Measurements from ENCODE around the gene ALDH3B2. TPM values are rescaled to one million over a fixed set of nuclear protein-coding genes. Genes with fewer than 3 reads are reported as not detected.
A peak's percentile ranks its signal among the peaks of the same experiment; 100 is the strongest.

Gene ALDH3B2
- total RNA-seq, 2 experiments from 2014 or later = not detected

DNA sequence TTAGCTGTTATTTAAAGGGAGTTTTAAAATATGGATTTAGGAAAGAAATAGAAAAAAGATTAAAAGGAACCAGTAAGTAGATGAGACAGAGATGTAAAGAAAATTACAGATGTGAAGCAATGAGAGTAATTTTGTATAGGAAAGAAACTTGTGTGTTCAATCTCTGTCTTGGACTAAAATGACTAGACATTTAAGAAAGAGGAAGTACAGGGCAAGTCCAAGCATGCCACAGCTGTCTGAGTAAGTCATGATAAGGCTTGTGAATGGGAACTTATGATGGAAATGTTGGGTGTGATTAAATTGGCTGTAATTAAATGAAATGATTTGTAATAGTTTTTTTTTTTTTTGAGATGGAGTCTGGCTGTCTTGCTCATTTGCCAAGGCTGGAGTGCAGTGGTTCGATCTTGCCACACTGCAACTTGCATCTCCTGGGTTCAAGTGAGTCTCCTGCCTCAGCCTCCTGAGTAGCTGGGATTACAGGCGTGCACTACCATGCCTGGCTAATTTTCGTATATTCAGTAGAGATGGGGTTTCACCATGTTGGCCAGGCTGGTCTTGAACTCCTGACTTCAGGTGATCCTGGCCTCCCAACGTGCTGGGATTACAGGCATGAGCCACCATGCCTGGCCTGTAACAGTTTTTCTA is 18.0 kb downstream of the ALDH3B2 start:
- Mint-ChIP-seq H3K9me3 (no peaks in the 10 kb centered on the region), H3K27me3 (no peaks in the 10 kb centered on the region), H3K36me3 (ENCODE audit: low read depth) (no peaks in the 10 kb centered on the region), H3K4me1 (ENCODE audit: low read depth) (no peaks in the 10 kb centered on the region), H3K27ac (no peak overlapping the region), H3K4me3 (no peak overlapping the region)
- no peak for DNase-seq
- TF ChIP-seq, protein P1, sequence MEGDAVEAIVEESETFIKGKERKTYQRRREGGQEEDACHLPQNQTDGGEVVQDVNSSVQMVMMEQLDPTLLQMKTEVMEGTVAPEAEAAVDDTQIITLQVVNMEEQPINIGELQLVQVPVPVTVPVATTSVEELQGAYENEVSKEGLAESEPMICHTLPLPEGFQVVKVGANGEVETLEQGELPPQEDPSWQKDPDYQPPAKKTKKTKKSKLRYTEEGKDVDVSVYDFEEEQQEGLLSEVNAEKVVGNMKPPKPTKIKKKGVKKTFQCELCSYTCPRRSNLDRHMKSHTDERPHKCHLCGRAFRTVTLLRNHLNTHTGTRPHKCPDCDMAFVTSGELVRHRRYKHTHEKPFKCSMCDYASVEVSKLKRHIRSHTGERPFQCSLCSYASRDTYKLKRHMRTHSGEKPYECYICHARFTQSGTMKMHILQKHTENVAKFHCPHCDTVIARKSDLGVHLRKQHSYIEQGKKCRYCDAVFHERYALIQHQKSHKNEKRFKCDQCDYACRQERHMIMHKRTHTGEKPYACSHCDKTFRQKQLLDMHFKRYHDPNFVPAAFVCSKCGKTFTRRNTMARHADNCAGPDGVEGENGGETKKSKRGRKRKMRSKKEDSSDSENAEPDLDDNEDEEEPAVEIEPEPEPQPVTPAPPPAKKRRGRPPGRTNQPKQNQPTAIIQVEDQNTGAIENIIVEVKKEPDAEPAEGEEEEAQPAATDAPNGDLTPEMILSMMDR (IDR thresholded peaks at IDR 0.05) = no peak
- ChIA-PET CTCF (interaction anchor here (0.7 to 6.9 kb wide), 4 partner anchors 8 to 84 kb away, joined by 3 to 66 read pairs (median 7); partner anchors contain the start of gene NUDT8), POLR2A (no interaction called here)
- intact Hi-C loops (cut with micrococcal nuclease) = no loop called here
- ATAC-seq = peak; percentile 42

DNA sequence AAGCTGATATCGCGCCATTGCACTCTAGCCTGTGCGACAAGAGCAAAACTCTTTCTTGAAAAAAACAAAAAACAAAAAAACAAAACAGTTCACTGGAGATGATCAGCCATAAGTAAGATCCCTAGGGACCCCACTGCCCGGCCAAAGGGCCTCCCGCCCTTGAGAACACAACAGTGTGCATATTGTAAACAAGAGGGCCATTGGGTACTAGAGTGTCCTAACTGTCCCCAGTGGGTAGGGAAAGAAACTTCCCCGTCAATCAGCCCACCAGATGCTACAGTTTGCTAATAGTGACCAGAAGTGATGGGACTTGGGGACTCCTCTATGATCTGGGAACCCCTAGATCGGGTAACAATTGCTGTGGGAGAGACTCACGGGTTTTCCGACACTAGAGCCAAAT is 20.2 kb downstream of the ALDH3B2 start:
- Mint-ChIP-seq H3K27me3 (no peaks in the 10 kb centered on the region), H3K9me3 (no peaks in the 10 kb centered on the region), H3K4me1 (ENCODE audit: low read depth) (peaks cover 14% of the 10 kb centered on the region), H3K36me3 (ENCODE audit: low read depth) (no peaks in the 10 kb centered on the region), H3K27ac (no peak overlapping the region), H3K4me3 (no peak overlapping the region)
- no peak for ATAC-seq
- no peak for DNase-seq
- CTCF ChIA-PET = interaction anchor here (6.9 kb wide), 1 partner anchor 25 kb away, joined by 66 read pairs; the partner anchor contains the start of gene NUDT8
- TF ChIP-seq, protein P1 (IDR thresholded peaks at IDR 0.05) = no peak
- POLR2A ChIA-PET = no interaction called here
- intact Hi-C loops (cut with micrococcal nuclease) = no loop called here

DNA sequence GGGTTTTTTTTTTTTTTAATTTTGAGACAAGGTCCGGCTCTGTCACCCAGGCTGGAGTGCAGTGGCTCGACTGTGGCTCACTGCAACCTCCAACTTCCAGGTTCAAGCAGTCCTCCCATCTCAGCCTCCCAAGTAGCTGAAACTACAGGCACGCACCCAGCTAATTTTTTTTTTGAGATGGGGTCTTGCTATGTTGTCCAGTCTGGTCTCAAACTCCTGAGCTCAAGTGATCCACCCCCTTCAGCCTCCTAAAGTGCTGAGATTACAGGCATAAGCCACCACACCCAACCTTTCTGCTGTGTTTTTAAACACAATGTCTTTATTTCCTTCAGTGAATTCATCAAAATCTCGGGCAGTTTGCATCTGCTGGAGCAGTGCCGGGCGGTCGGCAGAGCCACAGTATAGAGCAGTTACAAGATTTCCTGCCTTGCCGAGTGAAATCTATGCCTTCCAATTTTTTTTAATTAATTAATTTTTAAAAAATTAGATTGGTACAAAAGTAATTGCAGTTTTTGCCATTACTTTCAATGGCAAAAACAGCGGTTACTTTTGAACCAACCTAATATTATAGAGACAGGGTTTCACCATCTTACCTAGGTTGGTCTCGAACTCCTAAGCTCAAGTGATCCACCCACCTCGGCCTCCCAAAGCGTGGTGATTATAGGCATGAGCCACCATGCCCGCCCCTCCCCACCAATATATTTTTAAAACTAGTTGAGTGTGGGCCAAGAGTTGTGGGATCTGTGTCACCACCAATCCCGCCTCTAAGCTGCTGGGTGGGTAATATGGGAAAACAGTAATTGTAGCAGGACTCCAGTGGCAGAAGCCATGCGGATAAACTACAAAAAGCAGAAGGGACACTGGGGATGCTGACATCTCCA is 21.2 kb downstream of the ALDH3B2 start:
- Mint-ChIP-seq H3K27me3 (no peaks in the 10 kb centered on the region), H3K9me3 (no peaks in the 10 kb centered on the region), H3K36me3 (ENCODE audit: low read depth) (no peaks in the 10 kb centered on the region), H3K4me3 (no peak overlapping the region), H3K4me1 (ENCODE audit: low read depth) (peaks cover 24% of the 10 kb centered on the region), H3K27ac (no peak overlapping the region)
- TF ChIP-seq, protein P1 (IDR thresholded peaks at IDR 0.05) = no peak
- ChIA-PET POLR2A (interaction anchor here (0.6 kb wide), 1 partner anchor 1126 kb away, joined by 3 read pairs; no protein-coding TSS in a partner anchor), CTCF (interaction anchor here (11.8 kb wide), 1 partner anchor 23 kb away, joined by 127 read pairs; the partner anchor contains the start of gene NUDT8)
- intact Hi-C loops (cut with micrococcal nuclease) = no loop called here
- no peak for DNase-seq
- no peak for ATAC-seq

DNA sequence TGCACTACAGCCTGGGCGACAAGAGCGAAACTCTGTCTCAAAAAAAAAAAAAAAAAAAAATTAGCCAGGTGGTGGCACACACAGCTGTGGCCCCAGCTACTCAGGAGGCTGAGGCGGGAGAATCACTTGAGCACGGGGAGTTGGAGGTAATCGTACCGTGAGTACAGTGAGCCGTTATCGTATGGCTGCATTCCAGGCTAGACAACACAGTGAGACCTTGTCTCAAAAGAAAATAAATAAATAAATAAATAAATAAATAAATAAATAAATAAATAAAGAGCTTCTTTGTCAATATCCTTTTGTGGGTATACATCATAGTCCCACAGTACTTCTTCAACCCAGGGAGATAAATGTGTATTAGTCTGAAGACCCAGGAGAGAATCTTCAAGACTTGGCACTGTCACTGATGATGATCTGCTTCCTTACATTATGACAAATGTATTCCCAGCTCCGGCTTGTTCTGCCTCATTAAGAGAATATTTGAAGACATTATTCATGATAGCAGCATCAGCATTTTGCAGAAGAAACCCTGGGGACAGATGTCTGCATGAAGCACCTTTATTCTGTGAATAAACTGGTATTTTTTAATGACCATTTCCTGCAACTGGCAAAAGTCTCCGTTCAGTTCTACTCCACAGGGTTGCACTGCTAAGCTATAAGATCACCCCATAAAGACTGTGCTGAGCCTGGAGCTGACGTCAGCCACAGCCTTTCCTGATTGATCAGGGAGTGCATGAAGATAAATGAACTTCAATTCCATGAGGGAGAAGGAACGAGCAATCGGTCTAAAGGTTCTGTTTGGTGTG is 22.2 kb downstream of the ALDH3B2 start:
- Mint-ChIP-seq H3K9me3 (no peaks in the 10 kb centered on the region), H3K36me3 (ENCODE audit: low read depth) (no peaks in the 10 kb centered on the region), H3K4me1 (ENCODE audit: low read depth) (peaks cover 32% of the 10 kb centered on the region), H3K4me3 (no peak overlapping the region), H3K27ac (no peak overlapping the region), H3K27me3 (no peaks in the 10 kb centered on the region)
- CTCF ChIA-PET = interaction anchor here (1.1 to 11.8 kb wide), 3 partner anchors 10 to 307 kb away, joined by 3 to 127 read pairs (median 3); partner anchors contain the start of gene NUDT8
- intact Hi-C loops (cut with micrococcal nuclease) = no loop called here
- ATAC-seq = no peak
- no peak for DNase-seq
- POLR2A ChIA-PET = interaction anchor here (0.6 to 1.0 kb wide), 2 partner anchors 67 to 862 kb away, joined by 3 read pairs; no protein-coding TSS in a partner anchor
- TF ChIP-seq, protein P1 (IDR thresholded peaks at IDR 0.05) = no peak
